Measurements from ENCODE around the gene AHCYL2.

DNA sequence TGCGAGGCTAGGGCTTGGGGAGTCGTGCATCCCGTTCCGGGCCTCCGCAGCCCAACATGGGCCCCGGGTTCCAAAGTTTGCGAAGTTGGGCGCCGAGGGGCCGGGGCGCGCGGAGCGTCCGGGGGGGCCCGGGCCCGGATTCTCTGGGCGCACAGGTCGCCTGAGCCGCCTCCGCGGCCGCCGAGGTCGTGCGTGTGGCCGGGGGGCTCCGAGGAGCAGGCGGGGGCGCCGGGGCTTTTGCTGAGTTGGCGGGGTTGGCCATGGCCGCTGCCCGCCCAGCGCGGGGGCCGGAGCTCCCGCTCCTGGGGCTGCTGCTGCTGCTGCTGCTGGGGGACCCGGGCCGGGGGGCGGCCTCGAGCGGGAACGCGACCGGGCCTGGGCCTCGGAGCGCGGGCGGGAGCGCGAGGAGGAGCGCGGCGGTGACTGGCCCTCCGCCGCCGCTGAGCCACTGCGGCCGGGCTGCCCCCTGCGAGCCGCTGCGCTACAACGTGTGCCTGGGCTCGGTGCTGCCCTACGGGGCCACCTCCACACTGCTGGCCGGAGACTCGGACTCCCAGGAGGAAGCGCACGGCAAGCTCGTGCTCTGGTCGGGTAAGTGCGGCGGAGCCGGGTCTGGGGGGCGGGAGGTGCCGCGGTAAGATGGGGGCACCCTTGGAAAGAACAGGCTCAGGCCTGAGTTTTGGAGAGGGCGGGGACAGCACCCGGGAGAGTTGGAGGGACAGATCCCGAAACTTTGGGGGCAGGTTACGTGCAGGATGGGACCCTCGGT is 35.8 kb upstream of the AHCYL2 start:
- TF ChIP-seq JUN (CRISPR knock-in tag; IDR thresholded peaks at IDR 0.05) (no peak), NFE2L1 (CRISPR knock-in tag; IDR thresholded peaks at IDR 0.05) (no peak), CTCF (IDR thresholded peaks at IDR 0.05) (no peak), ZNF263 (CRISPR knock-in tag; IDR thresholded peaks at IDR 0.05; ENCODE audit: low read depth) (no peak), RELA (CRISPR knock-in tag; IDR thresholded peaks at IDR 0.05; ENCODE audit: borderline replicate concordance) (no peak), ATF1 (CRISPR knock-in tag; IDR thresholded peaks at IDR 0.05) (0 out of 2 replicates have a peak, but pooled peaks have one; percentile 14)
- TF ChIP-seq, protein P1, sequence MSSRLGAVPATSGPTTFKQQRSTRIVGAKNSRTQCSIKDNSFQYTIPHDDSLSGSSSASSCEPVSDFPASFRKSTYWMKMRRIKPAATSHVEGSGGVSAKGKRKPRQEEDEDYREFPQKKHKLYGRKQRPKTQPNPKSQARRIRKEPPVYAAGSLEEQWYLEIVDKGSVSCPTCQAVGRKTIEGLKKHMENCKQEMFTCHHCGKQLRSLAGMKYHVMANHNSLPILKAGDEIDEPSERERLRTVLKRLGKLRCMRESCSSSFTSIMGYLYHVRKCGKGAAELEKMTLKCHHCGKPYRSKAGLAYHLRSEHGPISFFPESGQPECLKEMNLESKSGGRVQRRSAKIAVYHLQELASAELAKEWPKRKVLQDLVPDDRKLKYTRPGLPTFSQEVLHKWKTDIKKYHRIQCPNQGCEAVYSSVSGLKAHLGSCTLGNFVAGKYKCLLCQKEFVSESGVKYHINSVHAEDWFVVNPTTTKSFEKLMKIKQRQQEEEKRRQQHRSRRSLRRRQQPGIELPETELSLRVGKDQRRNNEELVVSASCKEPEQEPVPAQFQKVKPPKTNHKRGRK (CRISPR knock-in tag; IDR thresholded peaks at IDR 0.05; ENCODE audit: borderline replicate concordance), result no peak
- TF ChIP-seq, protein P2, sequence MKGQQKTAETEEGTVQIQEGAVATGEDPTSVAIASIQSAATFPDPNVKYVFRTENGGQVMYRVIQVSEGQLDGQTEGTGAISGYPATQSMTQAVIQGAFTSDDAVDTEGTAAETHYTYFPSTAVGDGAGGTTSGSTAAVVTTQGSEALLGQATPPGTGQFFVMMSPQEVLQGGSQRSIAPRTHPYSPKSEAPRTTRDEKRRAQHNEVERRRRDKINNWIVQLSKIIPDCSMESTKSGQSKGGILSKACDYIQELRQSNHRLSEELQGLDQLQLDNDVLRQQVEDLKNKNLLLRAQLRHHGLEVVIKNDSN (CRISPR knock-in tag; IDR thresholded peaks at IDR 0.05), result no peak
